WI38 (cell line): ENCODE measurements around the gene NRDC.

Experiments used
- H3K4me3 ChIP-seq: 2 replicates; pipeline ENCODE4 v1.5.1; 2011; ENCODE audit warnings: low read depth, mild to moderate bottlenecking, control low read depth, low read length
- TF ChIP-seq, protein P1 (sequence below): IDR thresholded peaks from 2 replicates; pipeline ENCODE4 v1.5.1; 2012; ENCODE audit warnings: low read depth, mild to moderate bottlenecking, control low read depth, low read length

Gene NRDC

DNA sequence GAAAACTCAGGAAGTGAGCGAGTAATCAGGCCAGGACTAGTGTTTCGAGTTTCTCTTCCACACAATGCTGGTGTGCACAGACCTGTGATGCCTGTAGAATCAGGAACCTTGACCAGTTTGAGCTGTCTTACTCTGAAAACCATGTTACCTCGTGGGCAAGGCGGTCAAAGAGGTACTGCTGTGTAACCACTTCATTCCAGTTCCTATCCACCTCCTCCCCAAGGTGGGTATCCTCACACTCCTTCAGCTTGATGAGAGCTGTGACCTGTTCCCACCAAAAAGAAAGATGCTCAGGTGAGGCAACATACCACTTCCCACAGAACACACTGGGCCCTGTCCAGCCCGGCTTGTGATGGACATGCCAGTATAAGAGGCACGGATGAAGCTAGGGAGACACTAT is 88.1 kb downstream of the NRDC start:
- no peak overlapping the region for H3K4me3 ChIP-seq
- TF ChIP-seq, protein P1, sequence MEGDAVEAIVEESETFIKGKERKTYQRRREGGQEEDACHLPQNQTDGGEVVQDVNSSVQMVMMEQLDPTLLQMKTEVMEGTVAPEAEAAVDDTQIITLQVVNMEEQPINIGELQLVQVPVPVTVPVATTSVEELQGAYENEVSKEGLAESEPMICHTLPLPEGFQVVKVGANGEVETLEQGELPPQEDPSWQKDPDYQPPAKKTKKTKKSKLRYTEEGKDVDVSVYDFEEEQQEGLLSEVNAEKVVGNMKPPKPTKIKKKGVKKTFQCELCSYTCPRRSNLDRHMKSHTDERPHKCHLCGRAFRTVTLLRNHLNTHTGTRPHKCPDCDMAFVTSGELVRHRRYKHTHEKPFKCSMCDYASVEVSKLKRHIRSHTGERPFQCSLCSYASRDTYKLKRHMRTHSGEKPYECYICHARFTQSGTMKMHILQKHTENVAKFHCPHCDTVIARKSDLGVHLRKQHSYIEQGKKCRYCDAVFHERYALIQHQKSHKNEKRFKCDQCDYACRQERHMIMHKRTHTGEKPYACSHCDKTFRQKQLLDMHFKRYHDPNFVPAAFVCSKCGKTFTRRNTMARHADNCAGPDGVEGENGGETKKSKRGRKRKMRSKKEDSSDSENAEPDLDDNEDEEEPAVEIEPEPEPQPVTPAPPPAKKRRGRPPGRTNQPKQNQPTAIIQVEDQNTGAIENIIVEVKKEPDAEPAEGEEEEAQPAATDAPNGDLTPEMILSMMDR = no peak

DNA sequence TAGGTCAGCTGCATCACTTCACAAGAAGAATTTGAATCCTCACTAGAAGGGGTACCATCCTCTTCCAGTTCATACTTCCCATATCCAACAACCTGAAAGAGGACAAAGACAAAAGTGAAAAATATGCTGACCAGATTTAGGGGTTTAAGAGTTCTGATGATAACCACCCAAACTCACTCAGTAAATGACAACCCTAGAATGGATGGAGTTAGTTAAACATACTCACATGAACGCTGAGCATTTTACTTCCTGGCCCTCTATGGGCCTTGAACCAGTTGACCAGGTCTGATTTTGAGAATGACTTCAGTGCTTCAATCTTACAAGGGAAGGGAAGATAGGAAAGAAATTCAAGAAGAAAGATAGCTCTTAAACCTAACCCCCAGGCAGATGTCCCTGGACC is 89.2 kb downstream of the NRDC start:
- no peak overlapping the region for H3K4me3 ChIP-seq
- TF ChIP-seq, protein P1 = no peak

DNA sequence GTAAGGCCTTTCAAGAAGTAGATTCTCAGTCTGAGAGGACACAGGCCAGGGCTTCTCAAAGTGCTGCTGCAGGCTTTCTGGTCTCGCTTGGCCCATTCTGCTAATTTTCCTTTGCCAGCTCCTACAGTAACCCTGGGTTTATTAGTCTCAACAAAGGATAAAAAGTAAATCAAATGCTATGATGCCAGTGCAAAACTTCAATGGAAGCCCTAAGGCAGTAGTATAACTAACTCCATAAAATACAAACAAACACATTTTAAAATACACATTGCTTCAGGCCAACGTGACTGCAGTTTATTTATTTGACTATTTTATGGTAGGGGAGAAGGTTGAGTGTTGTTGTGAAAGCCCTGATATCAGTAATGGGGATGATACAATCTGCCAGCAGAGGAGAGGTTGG is 89.6 kb downstream of the NRDC start:
- H3K4me3 ChIP-seq = no peak overlapping the region
- TF ChIP-seq, protein P1 = no peak

DNA sequence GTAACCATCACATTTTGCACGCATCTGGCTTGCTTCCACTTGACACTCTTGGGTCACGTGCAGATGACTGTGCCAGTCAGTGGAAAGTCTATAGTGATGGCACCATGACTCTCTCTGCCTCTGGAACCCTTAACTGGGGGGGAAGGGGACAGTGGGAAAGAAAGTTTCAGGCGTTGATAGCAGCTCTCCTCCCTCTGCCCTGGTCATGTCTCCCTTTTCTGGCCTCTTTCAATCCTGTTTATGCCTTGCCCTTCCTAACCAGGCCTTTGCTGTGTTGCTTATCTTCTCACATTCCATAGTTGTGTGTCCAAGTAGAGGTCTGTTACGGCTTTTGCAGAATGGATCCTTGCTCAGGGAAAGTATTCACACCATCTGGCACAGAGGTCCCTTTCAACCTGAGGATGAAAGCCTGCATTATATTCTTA is 93.5 kb downstream of the NRDC start:
- TF ChIP-seq, protein P1 = no peak

DNA sequence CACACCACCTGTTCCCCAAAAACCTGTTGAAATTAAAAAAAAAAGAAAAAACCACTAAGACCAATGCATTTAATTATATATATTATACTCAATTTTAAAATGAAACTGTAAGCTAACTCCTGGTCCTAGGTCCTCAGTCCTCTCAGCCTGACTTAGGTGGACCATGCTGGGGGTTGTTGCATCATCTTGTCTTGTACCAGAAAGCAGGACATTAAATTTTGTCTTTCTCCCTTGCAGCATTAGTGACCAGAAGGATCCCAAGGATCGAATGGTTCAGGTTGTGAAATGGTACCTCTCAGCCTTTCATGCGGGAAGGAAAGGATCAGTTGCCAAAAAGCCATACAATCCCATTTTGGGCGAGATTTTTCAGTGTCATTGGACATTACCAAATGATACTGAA is 97.6 kb downstream of the NRDC start:
- no peak overlapping the region for H3K4me3 ChIP-seq
- TF ChIP-seq, protein P1 = no peak

More for the DNA sequence above, 93.5 kb downstream of the NRDC start:
- no peak overlapping the region for H3K4me3 ChIP-seq

DNA sequence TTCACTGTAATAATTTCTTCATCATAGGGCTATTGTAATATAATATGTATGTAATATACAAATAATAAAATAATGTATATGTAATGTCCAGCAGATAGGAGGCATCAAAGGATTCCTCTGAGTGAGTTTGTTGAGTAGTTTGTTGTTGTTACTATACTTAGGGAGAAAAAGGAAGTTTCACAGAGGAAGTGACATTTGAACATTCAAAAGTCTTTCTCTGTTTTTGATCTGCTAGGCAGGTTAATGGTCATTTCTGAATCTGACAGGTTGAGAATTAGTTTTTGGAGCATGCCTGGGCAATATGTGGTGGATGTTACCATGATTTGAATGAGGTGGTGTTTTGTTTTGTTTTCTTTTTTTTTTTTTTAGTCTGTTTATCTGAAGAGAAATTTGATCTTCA is 102.1 kb downstream of the NRDC start:
- H3K4me3 ChIP-seq = no peak overlapping the region

DNA sequence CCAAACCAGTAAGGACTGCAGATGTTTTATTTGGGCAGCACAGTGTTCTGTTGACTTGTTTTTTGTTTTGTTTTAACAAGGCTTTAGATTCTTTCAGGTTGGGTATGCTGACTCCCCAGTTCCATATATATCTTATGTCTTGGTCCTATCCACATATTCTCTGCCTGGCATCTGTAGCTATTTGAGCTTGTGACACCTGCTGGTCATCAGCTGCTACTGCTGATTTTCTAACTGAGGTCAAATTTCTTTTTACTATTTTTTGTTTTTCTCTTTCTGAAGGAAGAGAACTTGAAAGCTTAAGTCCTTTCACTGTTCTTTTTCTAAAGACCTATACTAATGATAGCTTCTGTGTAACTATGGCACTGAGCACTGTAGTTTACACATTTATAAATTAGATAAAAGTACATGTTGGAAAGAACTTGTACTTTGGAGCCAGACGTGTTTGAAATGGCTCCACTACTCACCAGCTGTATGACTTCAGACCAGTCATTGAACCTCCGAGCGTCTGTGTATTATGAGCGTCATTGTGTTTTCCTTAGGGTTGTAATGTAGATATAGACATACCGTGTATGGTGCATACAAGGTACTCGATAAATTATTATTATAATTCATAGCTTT is 109.4 kb downstream of the NRDC start:
- TF ChIP-seq, protein P1 = peak; percentile 75

More for the DNA sequence above, 102.1 kb downstream of the NRDC start:
- TF ChIP-seq, protein P1 = no peak

More for the DNA sequence above, 109.4 kb downstream of the NRDC start:
- H3K4me3 ChIP-seq = no peak overlapping the region
